Activated CD4-positive, alpha-beta T cell treated with anti-CD3 and anti-CD28 coated beads, Interleukin-10, Interleukin-2, amounts not matched to agents 100 ng/mL and 50 ng/mL, durations not matched to agents 16 hours and 8 hours (primary cell): ENCODE measurements around the gene FYN.

Source experiments
- DNase-seq: peaks from one replicate; pipeline ENCODE4 v3.0.0-alpha.2; 2020

FYN gene

DNA sequence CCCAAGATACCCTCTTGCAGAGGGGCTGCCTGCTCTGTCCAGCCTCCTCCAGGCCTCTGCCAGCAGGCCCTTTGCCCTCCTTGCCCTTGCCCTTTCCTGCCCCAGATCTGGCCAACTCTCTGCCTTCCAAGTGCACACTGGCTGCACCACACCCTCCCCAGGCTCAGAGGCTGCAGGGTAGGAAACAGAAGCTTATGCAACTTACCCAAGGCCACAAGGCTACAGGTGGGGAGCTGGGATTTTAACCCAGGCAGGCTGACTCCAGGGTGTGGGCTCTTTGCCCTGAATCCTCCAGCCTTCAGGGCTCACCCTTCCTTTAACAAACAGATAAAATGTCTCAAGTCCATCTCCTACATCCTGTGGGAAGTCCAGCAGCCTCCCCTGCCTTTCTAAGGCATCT lies 253.1 kb downstream of the FYN start:
- DNase-seq = no peak

DNA sequence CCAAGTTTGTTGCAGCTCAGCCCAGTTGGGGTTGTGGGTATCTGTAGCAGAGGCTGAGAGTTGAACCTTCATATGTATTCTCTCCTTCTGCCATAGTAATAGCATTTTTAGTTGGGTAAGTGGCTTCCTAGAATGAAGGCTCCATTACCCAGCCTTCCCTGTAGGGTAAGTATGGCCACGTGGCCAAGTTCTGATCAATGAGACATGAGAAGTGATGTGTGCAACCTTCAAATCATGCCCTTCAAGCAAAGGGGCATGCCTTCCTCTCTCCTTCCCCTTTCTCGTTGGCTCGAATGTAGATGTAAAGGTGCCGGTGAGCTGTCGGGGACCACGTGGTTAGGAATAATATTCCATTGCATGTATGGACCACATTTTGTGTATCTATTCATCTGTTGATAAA lies 254.8 kb downstream of the FYN start:
- no peak for DNase-seq

DNA sequence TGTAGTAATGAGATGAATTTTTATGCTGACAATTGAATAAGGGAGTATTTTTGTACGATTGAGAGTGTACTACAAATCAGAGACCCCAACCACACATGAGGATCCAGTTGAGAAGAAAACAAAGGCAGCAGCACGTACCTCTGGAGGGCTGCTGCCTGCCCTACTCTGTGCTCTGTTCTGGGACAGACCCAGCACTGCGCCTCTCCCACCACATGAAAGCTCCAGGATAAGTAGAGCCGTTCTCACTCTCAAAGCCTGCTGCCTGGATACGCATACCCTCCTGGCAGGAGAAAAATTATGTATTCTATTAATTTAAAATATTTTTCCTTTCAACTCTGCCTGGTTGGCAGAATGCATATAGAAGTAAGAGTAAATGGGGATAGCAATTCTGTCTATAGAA lies 256.1 kb downstream of the FYN start:
- DNase-seq = no peak

DNA sequence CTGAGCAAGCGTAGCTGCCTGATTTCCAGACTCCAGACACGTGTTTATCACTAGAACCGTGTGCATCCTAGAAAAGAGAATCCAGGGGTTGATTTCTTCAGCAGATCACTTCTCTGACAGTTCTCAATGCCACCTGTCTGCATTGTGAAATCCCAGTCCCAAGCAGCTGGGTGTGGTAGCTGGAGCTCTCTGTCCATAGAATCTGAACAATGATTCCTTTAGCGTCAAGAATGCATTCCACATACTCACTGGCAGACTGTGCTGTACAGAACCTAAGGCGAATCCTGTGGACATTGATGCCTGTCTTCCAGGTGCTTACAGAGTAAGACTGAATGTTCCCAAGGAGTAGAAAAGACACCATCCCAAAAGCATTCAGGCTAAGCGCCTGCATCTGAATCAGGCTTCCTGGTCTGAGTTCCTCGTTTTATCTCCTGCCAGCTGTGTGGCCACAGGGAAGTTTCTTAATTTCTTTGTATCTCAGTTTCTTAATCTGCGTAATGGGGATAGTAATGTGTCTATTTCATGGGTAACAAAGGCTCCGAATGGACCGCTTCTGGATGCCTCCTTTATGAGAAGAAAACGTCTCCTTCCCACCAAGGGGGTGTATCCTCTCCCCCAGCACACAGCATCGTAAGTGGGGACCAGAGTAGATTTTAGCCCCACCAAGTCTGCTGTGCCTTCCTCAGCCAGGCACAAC lies 257.2 kb downstream of the FYN start:
- no peak for DNase-seq

DNA sequence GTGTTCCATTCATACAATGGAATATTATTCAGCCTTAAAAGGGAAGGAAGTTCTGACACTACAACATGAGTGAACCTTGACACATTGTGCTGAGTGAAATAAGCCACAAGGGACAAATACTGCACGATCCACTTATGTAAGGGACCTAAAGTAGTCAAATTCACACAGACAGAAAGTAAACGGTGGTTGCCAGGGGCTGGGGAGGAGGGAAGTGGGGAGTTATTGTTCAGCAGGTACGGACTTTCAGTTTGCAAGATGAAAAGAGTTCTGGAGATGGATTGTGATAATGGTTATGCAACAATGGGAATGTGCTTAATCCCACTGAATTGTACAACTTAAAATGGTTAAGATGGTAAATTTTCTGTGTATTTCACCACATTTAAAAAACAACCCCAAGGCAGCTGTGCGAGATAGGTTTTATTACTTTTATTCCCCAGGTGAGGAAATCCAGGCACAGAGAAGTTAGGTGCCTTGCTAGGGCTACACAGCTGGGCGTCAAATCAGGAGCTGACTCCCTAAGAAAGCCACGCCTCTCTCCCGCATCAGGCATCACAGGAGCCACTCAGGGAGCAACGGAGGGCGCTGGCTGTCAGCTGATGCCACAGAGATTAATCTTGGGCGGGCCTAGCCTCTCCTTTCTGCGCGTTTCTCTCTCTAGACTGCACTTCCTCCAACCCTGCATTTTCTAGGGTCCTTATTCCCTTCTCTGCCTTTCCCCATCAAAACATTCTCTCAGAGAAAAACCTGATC lies 258.2 kb downstream of the FYN start:
- no peak for DNase-seq

DNA sequence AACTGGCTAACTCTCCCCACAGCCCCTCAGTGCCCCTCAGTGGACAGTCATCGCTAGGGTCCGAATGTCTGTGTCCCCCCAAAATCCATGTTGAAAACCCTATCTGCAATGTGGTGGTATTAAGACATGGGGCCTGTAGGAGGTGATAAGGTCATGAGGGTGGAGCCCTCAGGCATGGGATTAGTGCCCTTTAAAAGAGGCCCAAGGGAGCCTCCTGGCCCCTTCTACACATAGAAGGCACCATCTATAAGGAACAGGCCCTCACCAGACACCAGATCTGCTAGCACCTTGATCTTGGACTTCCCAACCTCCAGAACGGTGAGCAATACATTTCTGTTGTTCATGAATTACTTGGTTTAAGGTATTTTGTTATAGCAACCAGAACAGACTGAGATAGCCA lies 260.9 kb downstream of the FYN start:
- no peak for DNase-seq

DNA sequence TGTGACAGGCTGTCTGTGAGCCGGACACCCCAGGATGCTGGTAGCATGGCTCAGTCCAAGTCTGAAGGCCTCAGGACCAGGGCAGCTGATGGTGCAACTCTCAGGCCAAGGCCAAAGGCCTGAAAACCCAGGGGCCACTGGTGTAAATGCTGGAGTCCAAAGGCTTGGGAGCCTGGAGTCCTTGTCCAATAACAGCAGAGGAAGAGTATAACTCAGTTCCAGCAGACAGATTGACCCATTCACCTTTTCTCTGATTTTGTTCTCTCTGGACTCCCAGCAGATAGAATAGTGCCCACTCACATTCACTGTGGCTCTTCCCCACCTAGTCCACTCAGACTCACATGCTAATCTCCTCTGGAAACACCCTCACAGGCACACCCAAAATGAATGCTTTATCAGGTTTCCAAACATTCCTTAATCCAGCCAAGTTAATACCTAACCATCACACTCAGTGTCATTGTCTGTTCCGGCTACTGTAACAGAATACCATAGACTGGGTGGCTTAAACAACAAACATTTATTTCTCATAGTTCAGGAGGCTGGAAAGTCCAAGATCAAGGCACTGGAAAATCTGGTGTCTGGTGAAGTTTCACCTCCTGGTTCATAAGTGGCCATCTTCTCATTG lies 262.6 kb downstream of the FYN start:
- DNase-seq = no peak
